ENCODE results near the gene RTN4.
"Not testable (repeated sequence)": the region's sequence is repeated elsewhere in the genome, so short reads cannot be mapped to it uniquely, and the experiment has no call there.

RTN4 gene

GRCh38 chr2:55003706-55004639 lies 46.3 kb downstream of the RTN4 start:
- DNase-seq = no peak

- no peak for DNase-seq
These were observed 48.5 kb downstream of the RTN4 start for GRCh38 chr2:55001716-55002115.

- DNase-seq = no peak
These were observed 49.9 kb downstream of the RTN4 start for GRCh38 chr2:55000341-55000740.

GRCh38 chr2:54999182-54999581 lies 51.1 kb downstream of the RTN4 start:
- DNase-seq = no peak

- DNase-seq = no peak
These were observed 52.4 kb downstream of the RTN4 start for GRCh38 chr2:54997826-54998225.

- no peak for DNase-seq
These were observed 54.7 kb downstream of the RTN4 start for GRCh38 chr2:54995553-54995952.

- not testable (repeated sequence) for DNase-seq
These were observed 59.6 kb downstream of the RTN4 start for GRCh38 chr2:54990694-54991093.

GRCh38 chr2:54988612-54989011 lies 61.6 kb downstream of the RTN4 start:
- no peak for DNase-seq

GRCh38 chr2:54986264-54986663 lies 64.0 kb downstream of the RTN4 start:
- DNase-seq = no peak

GRCh38 chr2:54984476-54984875 lies 65.8 kb downstream of the RTN4 start:
- no peak for DNase-seq

GRCh38 chr2:54983345-54984220 lies 66.7 kb downstream of the RTN4 start:
- DNase-seq = peak; percentile 21

GRCh38 chr2:54981385-54981784 lies 68.9 kb downstream of the RTN4 start:
- DNase-seq = no peak

GRCh38 chr2:54979321-54980044 lies 70.8 kb downstream of the RTN4 start:
- no peak for DNase-seq

- no peak for DNase-seq
These were observed 73.1 kb downstream of the RTN4 start for GRCh38 chr2:54977149-54977548.

- no peak for DNase-seq
These were observed 74.4 kb downstream of the RTN4 start for GRCh38 chr2:54975598-54976492.

- DNase-seq = no peak
These were observed 75.1 kb downstream of the RTN4 start for GRCh38 chr2:54975175-54975574.

GRCh38 chr2:54969940-54970338 lies 80.3 kb downstream of the RTN4 start:
- no peak for DNase-seq

GRCh38 chr2:54969295-54969939 lies 80.8 kb downstream of the RTN4 start:
- DNase-seq = no peak

GRCh38 chr2:54968561-54969218 lies 81.6 kb downstream of the RTN4 start:
- no peak for DNase-seq

GRCh38 chr2:54967759-54968365 lies 82.4 kb downstream of the RTN4 start:
- DNase-seq = no peak
